ENCODE results near the gene LCMT1. TPM values are rescaled to one million over a fixed set of nuclear protein-coding genes. Genes with fewer than 3 reads are reported as not detected.

The LCMT1 gene
- total RNA-seq, 1 donor, result 30.2 TPM

DNA sequence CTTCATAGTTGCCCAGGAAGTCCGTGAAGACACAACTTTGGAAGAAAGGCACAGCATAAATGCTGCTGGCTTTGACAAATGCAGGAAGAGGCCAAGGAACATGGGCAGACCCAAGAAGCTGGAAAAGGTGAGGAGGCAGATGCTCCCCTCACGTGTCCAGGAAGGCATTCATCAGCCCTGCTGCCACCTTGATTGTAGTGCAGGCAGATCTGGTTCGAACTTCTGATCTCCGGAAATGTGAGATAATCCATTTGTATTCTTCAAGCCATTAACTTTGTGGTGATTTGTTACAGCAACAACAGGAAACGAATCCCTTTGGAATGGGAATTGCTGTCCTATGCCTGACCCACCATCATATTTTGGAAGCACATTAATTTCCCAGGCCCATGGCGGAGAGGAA lies 28.5 kb upstream of the LCMT1 start:
- H3K4me3 ChIP-seq (ENCODE audit: low read depth, low read length), result no peak overlapping the region
- TF ChIP-seq, protein P1, sequence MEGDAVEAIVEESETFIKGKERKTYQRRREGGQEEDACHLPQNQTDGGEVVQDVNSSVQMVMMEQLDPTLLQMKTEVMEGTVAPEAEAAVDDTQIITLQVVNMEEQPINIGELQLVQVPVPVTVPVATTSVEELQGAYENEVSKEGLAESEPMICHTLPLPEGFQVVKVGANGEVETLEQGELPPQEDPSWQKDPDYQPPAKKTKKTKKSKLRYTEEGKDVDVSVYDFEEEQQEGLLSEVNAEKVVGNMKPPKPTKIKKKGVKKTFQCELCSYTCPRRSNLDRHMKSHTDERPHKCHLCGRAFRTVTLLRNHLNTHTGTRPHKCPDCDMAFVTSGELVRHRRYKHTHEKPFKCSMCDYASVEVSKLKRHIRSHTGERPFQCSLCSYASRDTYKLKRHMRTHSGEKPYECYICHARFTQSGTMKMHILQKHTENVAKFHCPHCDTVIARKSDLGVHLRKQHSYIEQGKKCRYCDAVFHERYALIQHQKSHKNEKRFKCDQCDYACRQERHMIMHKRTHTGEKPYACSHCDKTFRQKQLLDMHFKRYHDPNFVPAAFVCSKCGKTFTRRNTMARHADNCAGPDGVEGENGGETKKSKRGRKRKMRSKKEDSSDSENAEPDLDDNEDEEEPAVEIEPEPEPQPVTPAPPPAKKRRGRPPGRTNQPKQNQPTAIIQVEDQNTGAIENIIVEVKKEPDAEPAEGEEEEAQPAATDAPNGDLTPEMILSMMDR (IDR thresholded peaks at IDR 0.05; ENCODE audit: insufficient read depth, low read depth, low read length), result no peak
- no peak for DNase-seq (ENCODE audit: low read depth)

DNA sequence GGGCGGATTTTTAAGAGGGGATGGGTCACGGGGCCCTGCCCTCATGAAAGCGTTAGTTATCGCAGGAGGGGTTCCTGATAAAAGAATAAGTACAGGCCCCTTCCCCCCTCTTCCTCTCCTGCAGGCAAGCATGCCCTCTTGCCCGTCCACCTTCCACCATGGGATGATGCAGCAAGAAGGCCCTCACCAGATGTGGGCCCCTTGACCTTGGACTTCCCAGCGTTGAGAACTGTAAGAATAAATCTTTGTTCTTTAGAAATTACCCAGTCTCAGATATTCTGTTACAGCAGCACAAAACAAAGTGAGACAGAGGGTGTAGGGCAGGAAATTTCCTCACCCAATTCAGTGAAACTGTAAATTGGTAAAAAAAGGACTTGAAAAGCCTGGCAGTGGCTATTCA lies 27.8 kb upstream of the LCMT1 start:
- TF ChIP-seq, protein P1 (IDR thresholded peaks at IDR 0.05; ENCODE audit: insufficient read depth, low read depth, low read length), result no peak
- no peak for DNase-seq (ENCODE audit: low read depth)
- H3K4me3 ChIP-seq (ENCODE audit: low read depth, low read length), result no peak overlapping the region

DNA sequence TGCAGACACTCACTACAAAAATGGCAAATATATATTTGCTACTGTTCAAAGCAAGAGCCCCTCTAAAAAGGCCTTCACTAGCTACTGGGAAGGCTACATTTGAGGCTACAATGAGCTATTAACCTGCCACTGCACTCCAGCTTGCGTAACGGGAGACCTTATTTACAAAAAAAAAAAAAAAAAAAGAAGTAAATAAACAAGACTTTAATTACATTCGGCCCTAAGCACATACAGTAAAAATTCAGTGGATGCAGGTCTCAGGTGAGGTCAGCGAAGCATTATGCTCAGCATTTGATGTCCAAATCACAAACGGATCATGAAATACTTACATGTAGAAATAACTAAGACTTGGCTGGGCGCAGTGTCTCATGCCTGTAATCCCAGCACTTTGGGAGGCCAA lies 26.7 kb upstream of the LCMT1 start:
- no peak overlapping the region for H3K4me3 ChIP-seq (ENCODE audit: low read depth, low read length)
- TF ChIP-seq, protein P1 (IDR thresholded peaks at IDR 0.05; ENCODE audit: insufficient read depth, low read depth, low read length), result no peak
- DNase-seq (ENCODE audit: low read depth), result no peak

DNA sequence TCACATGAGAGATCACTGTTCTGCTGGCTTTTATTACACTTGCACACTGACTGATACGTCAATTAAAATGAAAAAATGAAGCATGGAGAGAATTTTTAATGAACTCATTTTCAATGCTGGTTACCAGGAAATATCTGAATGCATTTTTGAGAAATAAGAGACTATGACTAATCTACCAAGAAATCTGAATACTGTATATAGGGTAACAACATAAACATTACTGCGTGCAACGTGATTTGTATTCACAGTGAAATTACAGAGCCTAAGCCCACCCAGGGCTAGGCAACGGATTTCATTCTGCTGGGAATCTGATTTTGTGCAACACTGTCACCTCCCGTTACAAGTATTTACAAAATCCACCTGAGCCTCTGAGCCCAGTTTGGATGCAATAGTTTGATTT lies 23.8 kb upstream of the LCMT1 start:
- H3K4me3 ChIP-seq (ENCODE audit: low read depth, low read length), result no peak overlapping the region
- TF ChIP-seq, protein P1 (IDR thresholded peaks at IDR 0.05; ENCODE audit: insufficient read depth, low read depth, low read length), result no peak
- DNase-seq (ENCODE audit: low read depth), result no peak

DNA sequence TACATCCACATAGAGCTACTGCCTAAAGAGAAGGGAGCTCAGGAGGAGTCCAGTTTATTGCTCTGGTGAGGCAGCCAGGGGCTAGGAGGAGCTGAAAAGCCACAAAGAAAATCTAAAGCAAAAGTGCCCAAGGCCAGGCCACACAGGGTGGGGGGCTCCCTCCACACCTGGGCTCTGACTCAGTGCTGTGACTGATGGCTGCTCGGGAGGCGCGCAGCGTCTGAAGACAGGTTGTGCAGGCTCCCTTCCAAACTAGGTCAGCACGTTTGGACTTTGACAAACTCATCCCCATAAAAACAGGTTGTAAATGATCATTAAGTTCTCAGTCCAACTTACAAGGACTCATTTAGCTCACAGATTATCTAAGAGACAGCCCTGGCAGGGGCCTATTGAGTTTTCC lies 22.2 kb upstream of the LCMT1 start:
- TF ChIP-seq, protein P1 (IDR thresholded peaks at IDR 0.05; ENCODE audit: insufficient read depth, low read depth, low read length), result no peak

DNA sequence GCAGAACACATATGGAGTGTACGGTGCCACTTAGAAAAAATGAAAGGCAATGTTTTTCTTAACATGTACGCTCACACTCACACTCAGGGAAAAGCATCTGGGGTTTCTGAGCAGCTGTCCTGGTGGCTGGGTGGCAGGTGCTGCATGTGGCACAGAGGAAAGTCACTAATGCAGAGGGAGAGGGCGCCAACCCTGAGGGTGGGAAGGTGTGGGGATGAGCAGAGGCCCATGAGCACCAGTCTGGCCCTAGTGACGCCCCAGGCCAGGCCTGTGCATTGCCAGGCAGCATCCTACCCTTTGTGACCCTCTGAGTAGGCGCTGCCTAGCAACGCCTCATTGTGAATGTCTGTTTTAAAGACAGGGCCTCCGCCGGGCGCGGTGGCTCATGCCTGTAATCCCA lies 19.1 kb upstream of the LCMT1 start:
- TF ChIP-seq, protein P1 (IDR thresholded peaks at IDR 0.05; ENCODE audit: insufficient read depth, low read depth, low read length), result no peak
- DNase-seq (ENCODE audit: low read depth), result no peak
- no peak overlapping the region for H3K4me3 ChIP-seq (ENCODE audit: low read depth, low read length)

More for the DNA sequence above, 22.2 kb upstream of the LCMT1 start:
- no peak for DNase-seq (ENCODE audit: low read depth)
- no peak overlapping the region for H3K4me3 ChIP-seq (ENCODE audit: low read depth, low read length)

All from fibroblast of villous mesenchyme (primary cell).